GM18951 (cell line): ENCODE results near the gene PRRT2.
"Not testable (repeated sequence)": the region's sequence is repeated elsewhere in the genome, so short reads cannot be mapped to it uniquely, and the experiment has no call there.

Experiments
- POLR2A ChIP-seq: IDR thresholded peaks from 4 replicates; pipeline ENCODE4 v1.6.1; 2011; ENCODE audit warnings: mild to moderate bottlenecking; ENCODE audit not compliant: insufficient read length, insufficient read depth; ENCODE audit errors: extremely low read depth
- in situ Hi-C: fragments of 300-500 bp; cut with MboI; formaldehyde crosslinking; loops from one replicate; pipeline ENCODE4 v1.12.0; 2022; ENCODE audit warnings: low sequenced_read_pairs, mixed read lengths, inconsistent platforms; ENCODE audit not compliant: unreplicated experiment

PRRT2 gene

DNA sequence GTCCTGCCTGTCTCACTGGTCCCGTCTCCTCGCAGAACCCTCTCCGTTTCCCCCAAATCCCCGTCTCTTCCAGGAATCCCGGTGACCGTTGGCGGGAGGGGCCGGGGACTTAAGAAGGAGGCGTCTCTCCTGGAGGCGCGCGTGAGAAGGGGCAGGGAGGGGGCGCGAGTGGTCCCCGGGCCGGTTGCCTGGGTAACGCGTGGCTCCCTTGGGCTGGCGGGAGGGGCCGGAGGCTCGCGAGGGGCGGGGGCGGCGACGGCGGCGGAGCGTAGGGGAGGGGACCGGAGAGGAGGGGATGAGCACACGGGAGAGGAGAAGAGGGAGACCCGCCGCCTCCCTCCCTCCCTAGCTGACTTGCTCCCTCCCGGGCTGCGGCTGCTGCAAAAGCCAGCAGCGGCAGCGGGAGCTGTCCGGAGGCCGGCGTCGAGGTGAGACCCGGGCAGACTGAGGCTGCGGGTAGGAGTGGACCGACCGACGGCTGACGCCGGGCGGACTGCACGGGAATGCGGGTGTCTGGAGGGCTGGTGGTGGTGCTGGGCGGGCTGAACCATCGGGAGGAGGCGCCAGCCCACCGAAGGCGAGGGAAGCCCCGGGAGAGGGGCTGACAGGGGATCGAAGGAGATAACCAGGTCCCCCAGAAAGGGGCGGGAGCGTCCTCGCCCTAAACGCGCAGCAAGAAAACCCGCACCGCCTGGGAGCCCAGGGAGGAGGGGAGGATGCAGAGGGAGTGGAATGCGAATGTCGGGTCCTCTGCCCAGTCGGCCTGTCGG lies at the start of gene PRRT2:
Gene PRRT2 (plus strand): TSS at position 298 of the 770 bp plus-strand sequence. CDS start 862 bp downstream, outside the sequence.
- in situ Hi-C loops: no loop called here
- no peak for TF ChIP-seq POLR2A

DNA sequence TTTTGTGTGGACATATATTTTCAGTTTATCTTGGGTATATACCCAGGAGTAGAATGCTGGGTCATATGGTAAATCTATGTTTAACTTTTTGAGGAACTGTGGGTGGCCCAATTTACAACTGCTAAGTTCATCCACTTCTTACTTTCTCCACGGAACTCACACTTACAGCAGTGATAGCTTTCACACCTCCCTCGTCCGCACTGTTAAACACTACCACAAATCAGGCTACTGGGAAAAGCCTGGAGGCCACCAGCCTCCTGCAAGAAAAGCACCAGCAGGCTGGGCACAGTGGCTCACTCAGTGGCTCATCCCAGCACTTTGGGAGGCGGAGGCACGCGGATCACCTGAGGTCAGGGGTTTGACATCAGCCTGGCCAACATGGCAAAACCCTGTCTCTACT lies 48.7 kb upstream of the PRRT2 start:
- no peak for TF ChIP-seq POLR2A
- in situ Hi-C loops: no loop called here

GRCh38 chr16:29765167-29766032 lies 46.6 kb upstream of the PRRT2 start:
- in situ Hi-C loops: no loop called here
- TF ChIP-seq POLR2A: no peak

GRCh38 chr16:29766571-29766970 lies 45.4 kb upstream of the PRRT2 start:
- TF ChIP-seq POLR2A: no peak
- in situ Hi-C loops: no loop called here

GRCh38 chr16:29767062-29767461 lies 44.9 kb upstream of the PRRT2 start:
- in situ Hi-C loops: no loop called here
- no peak for TF ChIP-seq POLR2A

DNA sequence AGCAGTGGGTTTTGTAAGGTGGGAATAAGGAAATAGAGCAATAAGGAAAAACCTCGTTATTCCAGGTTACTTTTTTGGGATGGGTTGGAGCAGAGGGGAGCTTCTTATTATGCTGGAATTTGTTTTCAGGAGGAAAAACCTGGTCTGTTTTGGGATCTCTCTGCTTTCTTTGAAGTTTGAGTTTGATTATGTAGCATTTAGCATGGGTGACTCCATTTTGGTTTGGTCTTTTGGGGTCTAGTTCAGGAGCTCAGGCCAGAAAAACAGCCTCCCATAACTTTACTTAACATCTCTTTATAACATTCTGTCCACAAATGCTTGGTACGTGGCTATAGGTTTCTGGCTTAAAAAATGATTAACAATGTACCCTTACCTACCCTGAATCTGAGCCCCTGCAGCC lies 42.5 kb upstream of the PRRT2 start:
- TF ChIP-seq POLR2A: no peak
- in situ Hi-C loops: no loop called here

DNA sequence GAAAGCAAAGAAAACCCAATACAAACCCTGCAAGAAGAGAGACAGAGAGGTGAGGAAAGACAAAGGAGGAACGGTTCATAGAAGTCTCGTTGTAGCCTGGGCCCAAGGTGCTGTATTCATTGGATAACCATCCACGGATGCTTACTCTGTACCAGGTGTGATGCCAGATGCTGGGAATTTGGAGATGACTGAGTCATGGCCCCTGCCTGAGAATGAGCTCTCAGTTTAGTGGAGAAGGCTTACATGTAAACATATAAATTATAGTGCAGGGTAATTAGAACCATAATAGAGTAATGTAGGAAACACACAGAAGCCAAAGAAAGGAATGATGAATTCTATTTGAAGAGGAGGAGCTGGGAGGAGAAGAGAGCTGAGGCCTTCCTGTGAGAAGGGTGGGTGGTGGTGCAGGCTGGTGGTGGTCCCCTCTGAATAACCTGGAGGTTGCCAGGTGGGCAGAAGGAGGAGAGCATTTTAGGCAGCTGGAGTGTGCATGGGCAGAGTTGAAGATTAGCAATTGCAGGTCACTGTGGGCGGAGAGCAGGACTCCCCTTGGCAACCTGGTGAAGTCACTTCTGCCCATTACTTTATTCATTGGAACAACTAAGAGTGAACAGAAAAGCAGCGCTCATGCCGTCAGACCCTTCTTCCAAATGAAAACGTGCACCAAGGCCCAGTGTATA lies 41.6 kb upstream of the PRRT2 start:
- no peak for TF ChIP-seq POLR2A
- in situ Hi-C loops: no loop called here

DNA sequence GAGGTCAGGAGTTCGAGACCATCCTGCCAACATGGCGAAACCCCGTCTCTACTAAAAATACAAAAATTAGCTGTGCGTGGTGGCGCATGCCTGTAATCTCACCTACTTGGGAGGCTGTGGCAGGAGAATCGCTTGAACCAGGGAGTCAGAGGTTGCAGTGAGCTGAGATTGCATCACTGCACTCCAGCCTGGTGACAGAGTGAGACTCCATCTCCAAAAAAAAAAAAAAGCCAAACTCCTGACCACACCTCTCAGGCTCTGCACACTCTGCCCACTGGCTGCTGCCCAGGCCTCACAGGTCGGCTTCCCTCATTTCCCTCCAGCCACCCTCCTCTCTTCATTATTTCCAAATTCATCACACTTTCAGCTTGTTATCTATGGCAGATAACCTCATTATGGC lies 39.7 kb upstream of the PRRT2 start:
- in situ Hi-C loops: not testable (repeated sequence)

- no peak for TF ChIP-seq POLR2A
- in situ Hi-C loops: no loop called here
Measured at GRCh38 chr16:29774730-29775129, 37.3 kb upstream of the PRRT2 start.

GRCh38 chr16:29775742-29776408 lies 36.1 kb upstream of the PRRT2 start:
- TF ChIP-seq POLR2A: no peak
- in situ Hi-C loops: no loop called here

- no peak for TF ChIP-seq POLR2A
- in situ Hi-C loops: no loop called here
Measured at GRCh38 chr16:29777576-29778350, 34.2 kb upstream of the PRRT2 start, which contains the start of gene ZG16. ZG16 (plus strand) TSS chr16:29778256; CDS start chr16:29779267, 1,011 bp downstream.

GRCh38 chr16:29779474-29779873 lies 32.5 kb upstream of the PRRT2 start:
- TF ChIP-seq POLR2A: no peak
- in situ Hi-C loops: no loop called here

GRCh38 chr16:29783094-29783953 lies 28.7 kb upstream of the PRRT2 start:
- in situ Hi-C loops: loop anchor here (10.0 kb wide), 1 partner anchor 59 kb away; no protein-coding TSS in a partner anchor
